B cell (primary cell): Measurements from ENCODE around the gene PHACTR3. TPM values are rescaled to one million over a fixed set of nuclear protein-coding genes. Genes with fewer than 3 reads are reported as not detected.

Source experiments
- ATAC-seq: fragments of 200-7000 bp; cut with Tn5 transposase; one replicate; pipeline ENCODE4 v1.10.0; 2021; ENCODE audit warnings: low read depth, mild to moderate bottlenecking, moderate number of reproducible peaks, moderate library complexity
- CTCF ChIA-PET: fragments of 350-600 bp; sonication (Branson Sonifier 250); formaldehyde crosslinking; loops from one replicate; lab custom pipeline; 2021; ENCODE audit warnings: antibody characterized with exemption, inconsistent platforms; lab: Charles Lee
- POLR2A ChIA-PET: fragments of 350-600 bp; sonication (Branson Sonifier 250); formaldehyde crosslinking; loops from one replicate; lab custom pipeline; 2021; ENCODE audit warnings: antibody characterized with exemption; lab: Charles Lee
- DNase-seq: peaks from one replicate; pipeline ENCODE4 v3.0.0; 2013
- H2AFZ ChIP-seq: 2 replicates; pipeline ENCODE4 v1.6.1; 2012; ENCODE audit warnings: mild to moderate bottlenecking, low read depth, low read length; ENCODE audit not compliant: insufficient read depth, poor library complexity, severe bottlenecking
- H3K27ac ChIP-seq, 2 donors: 1 replicate in 1 of 2; 2 replicates in 1 of 2; pipeline ENCODE4 v1.5.1; 2012 to 2013; ENCODE audit warnings: low read length in 2 of 2, mild to moderate bottlenecking in 2 of 2, moderate library complexity in 1 of 2
- H3K27me3 ChIP-seq, 4 experiments: fragments of 200-600 bp in 1 of 4; sonication (generic) in 1 of 4; replicated peaks in 1 of 4; 1 replicate in 2 of 4; 2 replicates in 2 of 4; pipeline versions ENCODE4 v1.6.1 to v1.7.0; 2013 to 2016; ENCODE audit warnings: low read length in 3 of 4, mild to moderate bottlenecking in 2 of 4, mixed read lengths in 1 of 4, moderate library complexity in 1 of 4; ENCODE audit not compliant: insufficient read depth in 4 of 4, control insufficient read depth in 3 of 4; ENCODE audit errors: control extremely low read depth in 1 of 4
- H3K36me3 ChIP-seq, 2 experiments: replicated peaks in 1 of 2; 1 replicate in 1 of 2; 2 replicates in 1 of 2; pipeline versions ENCODE4 v1.6.1 to v1.7.1; 2013; ENCODE audit warnings: low read length in 1 of 2; ENCODE audit not compliant: insufficient read depth in 2 of 2, control insufficient read depth in 1 of 2; ENCODE audit errors: control extremely low read depth in 1 of 2, extremely low read depth in 1 of 2
- H3K4me1 ChIP-seq, 2 donors: fragments of 200-600 bp in 1 of 2; sonication (generic) in 1 of 2; 1 replicate in 1 of 2; 2 replicates in 1 of 2; pipeline versions ENCODE4 v1.5.1 to v1.6.1; 2013 to 2017; ENCODE audit warnings: low read length in 2 of 2; ENCODE audit not compliant: control insufficient read depth in 2 of 2, insufficient read depth in 2 of 2
- H3K4me2 ChIP-seq: replicated peaks from 2 replicates; pipeline ENCODE3; 2012; ENCODE audit warnings: mild to moderate bottlenecking, low read depth, low read length; ENCODE audit not compliant: poor library complexity, severe bottlenecking
- H3K4me3 ChIP-seq, 5 experiments: fragments of 200-600 bp in 1 of 5; sonication (generic) in 1 of 5; 1 replicate in 3 of 5; 2 replicates in 2 of 5; pipeline versions ENCODE4 v1.5.1 to v1.7.0; 2011 to 2016; ENCODE audit warnings: low read length in 4 of 5, mild to moderate bottlenecking in 4 of 5, low read depth in 2 of 5, control low read depth in 1 of 5, moderate library complexity in 1 of 5; ENCODE audit not compliant: insufficient read depth in 1 of 5; ENCODE audit errors: control extremely low read depth in 1 of 5, extremely low read depth in 1 of 5
- H3K79me2 ChIP-seq: fragments of 200-600 bp; sonication (generic); one replicate; pipeline ENCODE4 v1.6.0; 2016; ENCODE audit warnings: low read length; ENCODE audit not compliant: control insufficient read depth, insufficient read depth
- H3K9ac ChIP-seq: fragments of 200-600 bp; sonication (generic); 2 replicates; pipeline ENCODE4 v1.6.1; 2017; ENCODE audit warnings: mild to moderate bottlenecking, low read length, moderate library complexity
- H3K9me3 ChIP-seq, 3 donors: one replicate each; pipeline versions ENCODE4 v1.6.1 to v1.7.1; 2013; ENCODE audit warnings: low read length in 2 of 3; ENCODE audit not compliant: control insufficient read depth in 2 of 3, insufficient read depth in 1 of 3; ENCODE audit errors: control extremely low read depth in 1 of 3
- H4K20me1 ChIP-seq: 2 replicates; pipeline ENCODE4 v1.6.0; 2012; ENCODE audit warnings: mild to moderate bottlenecking, low read length; ENCODE audit not compliant: insufficient read depth, control insufficient read depth, poor library complexity, severe bottlenecking
- H3K27ac Mint-ChIP-seq: one replicate; pipeline ENCODE4 v1.8.0; 2021; ENCODE audit warnings: mixed read lengths
- H3K27me3 Mint-ChIP-seq: one replicate; pipeline ENCODE4 v1.8.0; 2021; ENCODE audit warnings: mixed read lengths
- H3K4me1 Mint-ChIP-seq: one replicate; pipeline ENCODE4 v1.8.0; 2021; ENCODE audit warnings: mixed read lengths
- H3K4me3 Mint-ChIP-seq: one replicate; pipeline ENCODE4 v1.8.0; 2021; ENCODE audit warnings: mixed read lengths
- H3K9me3 Mint-ChIP-seq: one replicate; pipeline ENCODE4 v1.8.0; 2022; ENCODE audit warnings: mixed read lengths; ENCODE audit not compliant: insufficient read depth
- EZH2 ChIP-seq: IDR thresholded peaks from 2 replicates; pipeline ENCODE4 v1.6.1; 2012; ENCODE audit warnings: borderline replicate concordance, low read depth, mild to moderate bottlenecking, moderate library complexity, low read length; ENCODE audit not compliant: insufficient read depth, poor library complexity, severe bottlenecking
- WGBS: methylation state at CpG from one replicate; pipeline ENCODE4 v1.1.5; 2013; ENCODE audit warnings: missing lambda C conversion rate; ENCODE audit not compliant: insufficient coverage; 5-methylcytosine and 5-hydroxymethylcytosine counted together
- intact Hi-C: fragments of 100-400 bp; cut with micrococcal nuclease; formaldehyde crosslinking; loops from one replicate; pipeline ENCODE4 v1.10.0; 2022
- polyA plus RNA-seq: library from polyadenylated mRNA; depleted of rRNA; stranded (reverse); fragments of >200 nt; gene quantifications from 2 replicates; pipeline ENCODE4 v1.2.3, GENCODE V29; 2012
- total RNA-seq, 2 donors: library from RNA; stranded (reverse); fragments of 120-200 nt in 1 of 2; gene quantifications; 1 replicate in 1 of 2; 2 replicates in 1 of 2; pipeline versions ENCODE4 v1.2.3 to v1.2.4, GENCODE V29; 2013 to 2022
- TF ChIP-seq, protein P1 (sequence below): fragments of 200-600 bp; IDR thresholded peaks from one replicate; pipeline ENCODE4 v1.8.0; 2022; ENCODE audit warnings: antibody characterized with exemption, mild to moderate bottlenecking

PHACTR3 gene
- total and polyA plus RNA-seq, 2 donors (not counting 1 experiment from before 2014, with no cell fraction given), result not detected

DNA sequence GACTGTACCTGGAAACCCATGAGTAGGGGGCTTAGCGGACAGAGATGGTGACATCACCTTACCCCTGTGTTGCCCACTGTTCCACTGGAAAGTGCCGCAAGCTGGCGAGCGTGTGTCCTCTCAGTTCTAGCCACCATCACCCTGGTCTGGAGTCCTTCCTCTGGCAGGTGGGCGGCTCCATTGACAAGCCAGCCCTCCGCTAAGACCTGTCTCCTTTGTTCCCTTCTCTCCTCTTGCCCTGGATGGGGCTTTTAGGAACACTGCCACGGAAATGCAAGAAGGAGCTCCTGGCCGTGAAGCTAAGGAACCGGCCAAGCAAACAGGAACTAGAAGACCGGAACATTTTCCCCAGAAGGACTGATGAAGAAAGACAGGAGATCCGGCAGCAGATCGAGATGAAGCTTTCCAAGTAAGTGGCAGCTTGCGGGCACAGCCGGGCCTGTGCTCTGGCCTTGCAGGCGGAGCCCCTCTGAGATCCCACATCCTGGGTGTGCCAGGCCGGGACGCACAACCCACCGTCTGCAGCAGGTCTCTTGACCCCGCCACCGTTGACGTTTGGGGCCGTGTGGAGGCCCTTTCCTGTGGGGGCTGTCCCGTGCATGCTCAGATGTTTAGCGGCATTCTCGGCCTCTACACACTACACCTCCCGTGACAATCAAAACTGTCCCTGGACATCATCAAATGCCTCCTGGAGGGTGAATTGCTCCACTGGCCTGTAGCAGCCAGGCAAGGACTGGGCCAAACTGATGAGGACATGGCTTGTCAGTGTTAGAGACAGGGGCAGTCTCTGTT lies 201.6 kb downstream of the PHACTR3 start:
- Mint-ChIP-seq H3K27ac (no peak overlapping the region), H3K9me3 (peaks cover 4% of the 10 kb centered on the region), H3K4me3 (no peak overlapping the region), H3K4me1 (no peaks in the 10 kb centered on the region), H3K27me3 (peaks cover 11% of the 10 kb centered on the region)
- DNase-seq (no peak), ATAC-seq (no peak)
- Histone ChIP-seq H3K79me2 (no peaks in the 10 kb centered on the region), H3K4me1 (no peaks in the 10 kb centered on the region), H3K4me2 (no peak overlapping the region), H4K20me1 (no peaks in the 10 kb centered on the region), H3K9ac (no peak overlapping the region), H3K4me3 (no peak overlapping the region), H3K9me3 (peaks cover 0 to 2% (median 0%) of the 10 kb centered on the region in 3 donors), H3K36me3 (no peaks in the 10 kb centered on the region), H3K27me3 (no peaks in the 10 kb centered on the region), H3K27ac (no peak overlapping the region), H2AFZ (no peak overlapping the region)
- TF ChIP-seq, protein P1, sequence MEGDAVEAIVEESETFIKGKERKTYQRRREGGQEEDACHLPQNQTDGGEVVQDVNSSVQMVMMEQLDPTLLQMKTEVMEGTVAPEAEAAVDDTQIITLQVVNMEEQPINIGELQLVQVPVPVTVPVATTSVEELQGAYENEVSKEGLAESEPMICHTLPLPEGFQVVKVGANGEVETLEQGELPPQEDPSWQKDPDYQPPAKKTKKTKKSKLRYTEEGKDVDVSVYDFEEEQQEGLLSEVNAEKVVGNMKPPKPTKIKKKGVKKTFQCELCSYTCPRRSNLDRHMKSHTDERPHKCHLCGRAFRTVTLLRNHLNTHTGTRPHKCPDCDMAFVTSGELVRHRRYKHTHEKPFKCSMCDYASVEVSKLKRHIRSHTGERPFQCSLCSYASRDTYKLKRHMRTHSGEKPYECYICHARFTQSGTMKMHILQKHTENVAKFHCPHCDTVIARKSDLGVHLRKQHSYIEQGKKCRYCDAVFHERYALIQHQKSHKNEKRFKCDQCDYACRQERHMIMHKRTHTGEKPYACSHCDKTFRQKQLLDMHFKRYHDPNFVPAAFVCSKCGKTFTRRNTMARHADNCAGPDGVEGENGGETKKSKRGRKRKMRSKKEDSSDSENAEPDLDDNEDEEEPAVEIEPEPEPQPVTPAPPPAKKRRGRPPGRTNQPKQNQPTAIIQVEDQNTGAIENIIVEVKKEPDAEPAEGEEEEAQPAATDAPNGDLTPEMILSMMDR, result no peak
- no peak for TF ChIP-seq EZH2
- WGBS, result 89% methylated on average over 19 of the region's 26 CpGs
- CTCF ChIA-PET, result no interaction called here
- intact Hi-C loops, result no loop called here
- POLR2A ChIA-PET, result no interaction called here

DNA sequence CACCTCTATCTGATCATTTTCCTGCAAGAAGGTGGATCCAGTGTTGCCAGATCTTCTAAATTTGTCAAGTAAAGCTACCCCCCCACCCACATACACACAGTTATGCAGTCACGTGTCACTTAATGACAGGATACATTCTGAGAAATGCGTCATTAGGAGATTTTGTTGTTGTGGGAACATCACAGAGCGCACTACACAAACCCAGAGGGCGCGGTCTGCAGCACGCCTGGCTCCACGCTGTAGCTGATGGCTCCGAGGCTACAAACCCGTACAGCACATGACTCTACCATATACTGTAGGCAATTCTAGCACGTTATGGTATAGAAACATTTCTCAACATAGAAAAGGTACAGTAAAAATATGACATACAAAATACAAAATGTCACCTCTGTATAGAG lies 202.2 kb downstream of the PHACTR3 start:
- Mint-ChIP-seq H3K27ac (no peak overlapping the region), H3K27me3 (peaks cover 11% of the 10 kb centered on the region), H3K4me1 (no peaks in the 10 kb centered on the region), H3K9me3 (no peaks in the 10 kb centered on the region), H3K4me3 (no peak overlapping the region)
- WGBS, result no CpG with 5 or more reads among the region's 10 CpGs
- Histone ChIP-seq H3K4me1 (no peaks in the 10 kb centered on the region), H3K36me3 (no peaks in the 10 kb centered on the region), H2AFZ (no peak overlapping the region), H3K27me3 (no peaks in the 10 kb centered on the region), H3K4me3 (no peak overlapping the region), H3K4me2 (no peak overlapping the region), H4K20me1 (no peaks in the 10 kb centered on the region), H3K79me2 (no peaks in the 10 kb centered on the region), H3K27ac (no peak overlapping the region), H3K9ac (no peak overlapping the region), H3K9me3 (no peaks in the 10 kb centered on the region)
- ChIA-PET POLR2A (no interaction called here), CTCF (no interaction called here)
- intact Hi-C loops, result no loop called here
- TF ChIP-seq EZH2, result no peak
- TF ChIP-seq, protein P1, result no peak
- ATAC-seq (no peak), DNase-seq (no peak)
